Stimulated activated naive CD8-positive, alpha-beta T cell treated with anti-CD3 and anti-CD28 coated beads, Interleukin-15, Interleukin-2, amounts not matched to agents 100 U/mL and 50 U/mL, for 24 hours (primary cell): ENCODE results near the gene ANGPTL2.

ENCODE experiments used
- ATAC-seq: fragments of 150-1000 bp; cut with Tn5 transposase; one replicate; pipeline ENCODE4 v1.10.0; 2021
- DNase-seq: peaks from one replicate; pipeline ENCODE4 v3.0.0; 2021

Gene ANGPTL2

DNA sequence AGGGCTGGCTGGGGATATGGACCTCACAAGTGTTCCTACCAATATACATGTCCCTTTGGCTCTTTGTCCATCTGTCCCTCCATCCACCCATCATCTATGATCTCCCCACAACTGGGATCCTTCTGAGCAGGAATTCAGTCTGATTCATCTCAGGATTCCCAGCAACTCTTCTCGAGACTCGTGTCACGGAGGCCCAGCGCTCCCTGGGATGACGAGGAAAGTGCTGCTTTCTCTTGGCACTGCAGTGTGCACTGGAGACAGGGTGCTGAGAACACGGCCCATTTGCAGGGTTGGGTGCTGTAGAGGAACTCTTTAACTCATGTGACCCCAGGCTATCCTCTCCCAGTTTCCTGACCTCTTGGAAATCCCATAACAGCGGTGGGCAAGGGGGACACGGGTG lies 72.9 kb downstream of the ANGPTL2 start:
- DNase-seq, result no peak

DNA sequence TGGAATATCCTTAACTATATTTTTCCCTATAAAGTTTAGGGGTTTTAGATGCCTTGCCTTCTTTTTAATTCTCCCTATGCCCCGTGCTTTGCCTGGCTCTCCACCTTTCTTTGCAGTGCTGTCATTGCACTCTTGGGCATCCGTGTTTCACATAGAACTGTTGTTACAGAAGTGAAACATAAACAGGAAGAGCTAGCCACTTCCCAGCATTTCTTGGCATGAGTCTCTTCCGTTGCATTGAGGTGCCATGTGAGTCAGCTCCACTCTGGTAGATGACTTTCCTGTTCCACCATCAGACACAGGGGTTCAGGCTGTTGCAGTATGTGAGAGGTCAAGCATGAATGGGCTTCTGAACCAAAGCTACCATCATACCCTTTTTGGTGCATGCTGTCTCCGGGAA lies 73.4 kb downstream of the ANGPTL2 start:
- ATAC-seq (peak; percentile 81), DNase-seq (peak; percentile 4)

More for the DNA sequence above, 72.9 kb downstream of the ANGPTL2 start:
- ATAC-seq, result no peak

DNA sequence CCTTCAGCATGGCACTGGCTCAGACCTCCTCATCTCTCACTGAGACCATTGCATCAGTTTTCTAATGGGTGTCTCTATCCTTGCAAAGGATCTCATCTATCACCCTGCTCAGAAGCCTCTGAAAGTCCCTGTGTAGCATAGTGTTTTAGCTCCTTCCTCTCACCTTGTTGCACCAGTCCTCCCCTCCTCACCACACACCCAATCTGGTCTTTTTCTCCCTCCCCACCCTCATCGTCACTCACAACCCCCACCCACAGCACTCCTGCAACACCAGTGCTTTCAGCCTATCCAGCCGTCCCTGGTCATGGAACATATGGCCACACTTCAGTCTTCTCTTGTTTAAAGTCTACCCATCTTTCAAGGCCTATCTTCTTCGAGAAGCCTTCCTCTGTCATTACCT lies 74.5 kb downstream of the ANGPTL2 start:
- ATAC-seq (no peak), DNase-seq (no peak)

DNA sequence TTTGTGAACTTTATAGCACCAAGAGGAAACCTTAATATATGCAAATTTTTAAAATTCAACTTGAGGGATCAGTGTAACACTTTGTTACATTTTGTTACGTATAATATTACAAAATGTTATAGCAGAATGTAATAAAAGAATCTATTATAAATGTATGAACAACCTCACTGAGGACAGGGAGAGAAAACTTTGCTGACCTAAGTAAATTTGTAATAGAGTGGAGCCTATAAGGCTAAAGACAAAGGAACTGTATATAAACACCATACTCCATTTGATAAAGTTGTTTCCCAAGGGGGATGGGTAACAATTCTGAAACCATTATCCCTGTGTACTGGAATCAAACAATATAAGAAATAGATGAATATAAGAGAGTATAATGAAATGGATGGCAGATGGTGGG lies 77.3 kb downstream of the ANGPTL2 start:
- DNase-seq (no peak), ATAC-seq (no peak)

DNA sequence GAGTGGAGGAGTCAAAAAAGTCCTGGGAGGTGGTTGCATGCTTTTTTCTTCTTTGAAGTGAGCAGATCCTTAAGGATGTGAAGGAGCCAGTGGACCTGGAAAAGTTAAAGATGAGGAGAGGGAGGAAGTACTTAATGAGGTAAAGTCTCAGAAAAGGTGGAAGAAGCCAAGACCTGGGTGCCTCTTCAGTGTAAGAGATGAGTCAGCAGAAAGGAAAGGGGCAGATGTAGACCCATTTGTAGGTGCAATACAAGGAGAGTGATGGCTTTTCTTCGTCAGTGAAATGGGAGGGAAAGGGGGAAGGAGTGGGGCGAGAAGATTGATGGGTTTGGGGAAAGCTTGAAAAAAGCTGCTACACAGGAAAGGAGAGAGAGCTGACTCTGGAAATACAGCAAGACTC lies 82.9 kb downstream of the ANGPTL2 start:
- ATAC-seq (no peak), DNase-seq (no peak)

DNA sequence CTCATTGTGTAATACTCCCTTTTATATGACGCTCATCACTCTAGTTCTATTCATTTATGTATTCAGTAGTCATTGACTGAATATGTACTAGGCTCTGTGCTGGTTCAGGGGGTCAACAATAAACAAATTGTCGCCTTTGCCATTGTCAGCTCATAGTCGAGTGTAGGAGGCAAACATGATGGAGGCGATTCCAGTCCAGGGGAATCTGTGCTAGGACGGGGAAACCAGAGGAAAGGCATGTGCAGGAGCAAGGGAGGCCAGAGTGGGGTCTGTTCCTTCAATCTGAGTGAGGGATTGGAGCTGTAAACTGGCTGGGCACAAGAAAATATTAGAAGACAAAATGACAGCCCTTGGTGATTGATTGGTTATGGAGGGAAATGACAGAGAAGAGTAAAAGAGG lies 83.9 kb downstream of the ANGPTL2 start:
- no peak for DNase-seq
- no peak for ATAC-seq
